ENCODE results near the gene TSPAN31.

The TSPAN31 gene

DNA sequence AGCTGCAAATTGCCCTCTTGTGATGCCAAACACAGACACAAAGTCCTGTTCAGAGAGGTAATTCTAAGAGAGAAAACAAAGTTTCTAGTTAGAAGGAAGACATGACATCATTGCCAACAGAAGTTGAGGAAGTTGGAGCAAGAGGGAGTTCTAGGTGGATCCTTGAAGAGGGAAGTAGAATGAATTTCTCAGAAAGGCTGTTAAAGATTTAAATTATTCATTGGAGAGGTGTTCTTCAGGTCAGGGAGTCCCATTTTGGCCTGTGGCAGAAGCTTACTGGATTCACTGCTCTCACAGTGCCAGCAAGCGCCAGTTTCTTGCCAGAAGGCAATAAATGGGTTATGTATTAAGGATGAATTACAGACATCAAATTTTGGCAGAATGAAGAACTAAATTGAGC, 53.1 kb downstream of the TSPAN31 start:
- no peak for DNase-seq

Measured in NCI-H82 (cell line).